Measurements from ENCODE around the gene SNX32.

The SNX32 gene

GRCh38 chr11:65833297-65834030 lies at the start of gene SNX32:
TSS of gene SNX32 (plus strand) at chr11:65833963. CDS start at chr11:65834066, 103 bp downstream.
- in situ Hi-C loops (cut with MboI; ENCODE audit: low sequenced_read_pairs): no loop called here

- in situ Hi-C loops (cut with MboI; ENCODE audit: low sequenced_read_pairs): no loop called here
Measured at GRCh38 chr11:65785319-65786007, 48.3 kb upstream of the SNX32 start.

- in situ Hi-C loops (cut with MboI; ENCODE audit: low sequenced_read_pairs): no loop called here
Measured at GRCh38 chr11:65786008-65786785, 47.6 kb upstream of the SNX32 start.

GRCh38 chr11:65786786-65787636 lies 46.8 kb upstream of the SNX32 start, which contains the start of gene OVOL1:
TSS of gene OVOL1 (plus strand) at chr11:65787063. CDS start at chr11:65787374, 311 bp downstream.
- in situ Hi-C loops (cut with MboI; ENCODE audit: low sequenced_read_pairs): no loop called here

GRCh38 chr11:65787649-65788622 lies 45.8 kb upstream of the SNX32 start:
- in situ Hi-C loops (cut with MboI; ENCODE audit: low sequenced_read_pairs): no loop called here

- in situ Hi-C loops (cut with MboI; ENCODE audit: low sequenced_read_pairs): no loop called here
Measured at GRCh38 chr11:65788821-65789220, 44.9 kb upstream of the SNX32 start.

GRCh38 chr11:65789230-65790103 lies 44.3 kb upstream of the SNX32 start:
- in situ Hi-C loops (cut with MboI; ENCODE audit: low sequenced_read_pairs): no loop called here

GRCh38 chr11:65790104-65790901 lies 43.5 kb upstream of the SNX32 start:
- in situ Hi-C loops (cut with MboI; ENCODE audit: low sequenced_read_pairs): no loop called here

GRCh38 chr11:65790902-65791650 lies 42.7 kb upstream of the SNX32 start:
- in situ Hi-C loops (cut with MboI; ENCODE audit: low sequenced_read_pairs): no loop called here

DNA sequence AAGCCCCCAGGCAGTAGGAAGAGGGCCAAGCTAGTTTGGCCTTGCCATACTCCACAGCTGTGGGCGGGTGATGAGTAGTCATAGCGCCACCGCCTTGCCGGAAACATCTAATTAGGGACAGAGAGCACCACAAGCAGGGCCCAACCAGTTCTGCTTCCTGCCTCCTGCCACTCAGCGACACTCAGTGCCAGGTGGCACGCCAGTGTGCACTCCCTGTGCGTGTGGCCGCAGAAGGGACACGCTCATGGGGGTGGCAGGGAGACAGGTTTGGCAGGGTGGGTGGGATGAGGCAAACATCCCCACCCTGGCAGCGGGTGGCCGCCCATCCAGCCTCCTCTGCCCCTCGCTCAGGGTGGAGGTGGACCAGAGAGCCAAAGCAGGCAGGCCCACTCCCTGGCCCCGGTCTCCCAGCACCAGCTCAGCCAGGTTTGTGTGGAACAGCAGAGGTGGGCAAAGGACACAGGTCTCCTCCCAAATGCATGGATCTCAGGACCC lies 42.0 kb upstream of the SNX32 start:
- in situ Hi-C loops (cut with MboI; ENCODE audit: low sequenced_read_pairs): no loop called here

DNA sequence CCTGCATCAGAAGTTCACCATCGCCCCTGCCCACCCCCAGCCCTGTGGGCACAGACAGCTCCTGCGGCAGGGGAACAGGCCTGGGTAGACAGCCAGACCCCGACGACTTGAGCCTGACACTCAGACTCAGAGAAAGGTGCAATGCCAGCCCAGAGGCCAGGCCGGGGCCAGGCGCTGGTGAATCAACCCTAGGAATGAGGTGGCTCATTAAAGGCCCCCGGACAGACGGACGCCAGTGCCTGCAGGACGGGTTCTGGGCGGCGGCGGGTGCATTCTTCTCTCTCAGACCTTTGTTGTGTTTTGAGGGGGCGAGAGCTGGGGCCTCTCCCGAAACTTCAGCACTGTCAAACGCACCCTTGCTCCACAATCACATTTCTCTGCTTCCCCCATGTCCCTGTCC lies 41.3 kb upstream of the SNX32 start:
- in situ Hi-C loops (cut with MboI; ENCODE audit: low sequenced_read_pairs): no loop called here

DNA sequence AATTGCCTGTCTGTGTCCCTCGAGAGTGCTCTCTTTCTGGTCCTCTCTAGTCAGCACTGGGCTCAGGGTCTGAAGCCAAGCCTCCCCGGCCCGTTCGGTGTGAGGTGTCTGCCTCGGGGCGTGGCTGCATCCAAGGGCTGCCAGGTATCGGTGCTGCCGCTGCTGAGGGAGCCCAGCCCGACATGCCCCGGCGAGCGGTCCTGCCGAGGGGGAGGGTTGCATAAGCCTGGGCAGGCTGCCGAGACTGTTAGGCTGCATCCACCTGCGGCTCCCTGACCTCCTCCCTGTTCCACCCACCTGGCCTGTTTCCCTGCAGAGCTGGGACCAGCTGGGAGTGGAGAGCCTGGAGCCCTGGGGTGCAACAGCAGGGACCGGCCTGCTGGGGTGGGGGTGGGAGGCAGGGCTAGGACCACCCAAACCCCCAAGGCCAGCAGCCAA lies 40.6 kb upstream of the SNX32 start:
- in situ Hi-C loops (cut with MboI; ENCODE audit: low sequenced_read_pairs): no loop called here

- in situ Hi-C loops (cut with MboI; ENCODE audit: low sequenced_read_pairs): no loop called here
Measured at GRCh38 chr11:65793625-65794400, 40.0 kb upstream of the SNX32 start.

- in situ Hi-C loops (cut with MboI; ENCODE audit: low sequenced_read_pairs): no loop called here
Measured at GRCh38 chr11:65794570-65795510, 38.9 kb upstream of the SNX32 start.

All from hTERT RPE-1 (cell line).